ENCODE measurements around the gene CENPX.

The CENPX gene

GRCh38 chr17:82058230-82058854, 35.7 kb upstream of the CENPX start:
- no peak overlapping the region for H3K27ac Mint-ChIP-seq

GRCh38 chr17:82056729-82057621, 34.3 kb upstream of the CENPX start:
- Mint-ChIP-seq H3K27me3 (no peaks in the 10 kb centered on the region), H3K9me3 (no peaks in the 10 kb centered on the region), H3K4me3 (no peak overlapping the region), H3K4me1 (peaks cover 31% of the 10 kb centered on the region), H3K27ac (peak overlapping the region in 1 of 2 donors; percentile 59)
- DNase-seq (no peak), ATAC-seq (no peak)

More at GRCh38 chr17:82058230-82058854, 35.7 kb upstream of the CENPX start:
- no peaks in the 10 kb centered on the region for H3K27me3 Mint-ChIP-seq
- no peak overlapping the region for H3K4me3 Mint-ChIP-seq
- ATAC-seq (no peak), DNase-seq (no peak)
- peaks cover 23% of the 10 kb centered on the region for H3K4me1 Mint-ChIP-seq
- no peaks in the 10 kb centered on the region for H3K9me3 Mint-ChIP-seq

- Mint-ChIP-seq H3K27ac (peak overlapping the region in 1 of 2 donors; percentile 78), H3K9me3 (no peaks in the 10 kb centered on the region), H3K27me3 (no peaks in the 10 kb centered on the region), H3K4me3 (no peak overlapping the region), H3K4me1 (peaks cover 31% of the 10 kb centered on the region)
- ATAC-seq (no peak), DNase-seq (no peak)
Measured at GRCh38 chr17:82055965-82056728, 33.5 kb upstream of the CENPX start.

GRCh38 chr17:82055023-82055964, 32.6 kb upstream of the CENPX start:
- ATAC-seq: no peak
- peaks cover 33% of the 10 kb centered on the region for H3K4me1 Mint-ChIP-seq
- H3K9me3 Mint-ChIP-seq: no peaks in the 10 kb centered on the region
- peak overlapping the region; percentile 13 to 78 for H3K27ac Mint-ChIP-seq
- H3K4me3 Mint-ChIP-seq: peak overlapping the region in 1 of 2 donors; percentile 39
- H3K27me3 Mint-ChIP-seq: no peaks in the 10 kb centered on the region
- no peak for DNase-seq

- no peak for DNase-seq
- no peak overlapping the region for H3K4me3 Mint-ChIP-seq
Measured at GRCh38 chr17:82054351-82055022, 31.8 kb upstream of the CENPX start.

GRCh38 chr17:82053556-82054263, 31.0 kb upstream of the CENPX start:
- peaks cover 38% of the 10 kb centered on the region for H3K4me1 Mint-ChIP-seq
- peak overlapping the region in 1 of 2 donors; percentile 19 for H3K27ac Mint-ChIP-seq
- DNase-seq (no peak), ATAC-seq (no peak)
- H3K27me3 Mint-ChIP-seq: no peaks in the 10 kb centered on the region
- no peaks in the 10 kb centered on the region for H3K9me3 Mint-ChIP-seq
- H3K4me3 Mint-ChIP-seq: peak overlapping the region; percentile 35 to 91

More at GRCh38 chr17:82054351-82055022, 31.8 kb upstream of the CENPX start:
- peaks cover 38% of the 10 kb centered on the region for H3K4me1 Mint-ChIP-seq
- H3K27ac Mint-ChIP-seq: no peak overlapping the region
- no peaks in the 10 kb centered on the region for H3K27me3 Mint-ChIP-seq
- no peak for ATAC-seq
- no peaks in the 10 kb centered on the region for H3K9me3 Mint-ChIP-seq

- peak overlapping the region in 1 of 2 donors; percentile 19 for H3K27ac Mint-ChIP-seq
- H3K4me1 Mint-ChIP-seq: peaks cover 38% of the 10 kb centered on the region
- no peak for DNase-seq
- H3K27me3 Mint-ChIP-seq: no peaks in the 10 kb centered on the region
- H3K9me3 Mint-ChIP-seq: no peaks in the 10 kb centered on the region
- no peak for ATAC-seq
- peak overlapping the region; percentile 88 to 91 for H3K4me3 Mint-ChIP-seq
Measured at GRCh38 chr17:82053130-82053529, 30.5 kb upstream of the CENPX start.

GRCh38 chr17:82052638-82053059, 30.0 kb upstream of the CENPX start:
- peaks cover 38% of the 10 kb centered on the region for H3K4me1 Mint-ChIP-seq
- DNase-seq (no peak), ATAC-seq (no peak)
- peak overlapping the region; percentile 19 to 67 for H3K27ac Mint-ChIP-seq
- peak overlapping the region; percentile 88 to 91 for H3K4me3 Mint-ChIP-seq
- H3K9me3 Mint-ChIP-seq: no peaks in the 10 kb centered on the region
- H3K27me3 Mint-ChIP-seq: no peaks in the 10 kb centered on the region

GRCh38 chr17:82051776-82052637, 29.3 kb upstream of the CENPX start, which contains the start of the genes GPS1 and RFNG:
TSS of gene GPS1 (plus strand) at chr17:82051898. CDS start at chr17:82051932, 34 bp downstream.
TSS of gene RFNG (minus strand) at chr17:82051811. CDS start at chr17:82051766, 45 bp downstream.
- H3K27me3 Mint-ChIP-seq: no peaks in the 10 kb centered on the region
- peak within 1 kb of the TSS; percentile 93 to 97 for H3K4me3 Mint-ChIP-seq
- DNase-seq (peak; percentile 75 to 76), ATAC-seq (peak; percentile 88)
- peak within 1 kb of the TSS; percentile 91 to 97 for H3K27ac Mint-ChIP-seq
- peaks cover 38% of the 10 kb centered on the region for H3K4me1 Mint-ChIP-seq
- no peaks in the 10 kb centered on the region for H3K9me3 Mint-ChIP-seq

- H3K4me1 Mint-ChIP-seq: peaks cover 38% of the 10 kb centered on the region
- no peaks in the 10 kb centered on the region for H3K9me3 Mint-ChIP-seq
- H3K4me3 Mint-ChIP-seq: peak overlapping the region; percentile 93 to 97
- DNase-seq (no peak), ATAC-seq (peak; percentile 18)
- peak overlapping the region; percentile 91 to 97 for H3K27ac Mint-ChIP-seq
- no peaks in the 10 kb centered on the region for H3K27me3 Mint-ChIP-seq
Measured at GRCh38 chr17:82050761-82051641, 28.3 kb upstream of the CENPX start.

- DNase-seq: no peak
- Mint-ChIP-seq H3K27me3 (no peaks in the 10 kb centered on the region), H3K27ac (peak overlapping the region in 1 of 2 donors; percentile 27), H3K4me3 (peak overlapping the region; percentile 93 to 97), H3K9me3 (no peaks in the 10 kb centered on the region), H3K4me1 (peaks cover 38% of the 10 kb centered on the region)
- no peak for ATAC-seq
Measured at GRCh38 chr17:82050152-82050760, 27.6 kb upstream of the CENPX start.

All from stimulated activated naive CD8-positive, alpha-beta T cell treated with anti-CD3 and anti-CD28 coated beads, Interleukin-15, amount 100 ng/mL, for 72 hours (primary cell).